NB4 (cell line): Measurements from ENCODE around the gene FRYL.

Experiments used
- DNase-seq: peaks from one replicate; pipeline ENCODE4 v3.0.0; 2010; ENCODE audit warnings: low read depth
- H3K4me3 ChIP-seq: one replicate; pipeline ENCODE4 v1.5.1; 2011; ENCODE audit warnings: mild to moderate bottlenecking, low read depth, low read length, moderate library complexity
- MYC ChIP-seq: IDR thresholded peaks from 2 replicates; pipeline ENCODE4 v1.6.1; 2011; ENCODE audit warnings: low read depth, low read length
- POLR2A ChIP-seq: IDR thresholded peaks from 2 replicates; pipeline ENCODE4 v1.6.1; 2011; ENCODE audit warnings: mild to moderate bottlenecking; ENCODE audit not compliant: insufficient read length; ENCODE audit errors: extremely low read depth
- TF ChIP-seq, protein P1 (sequence below): IDR thresholded peaks from one replicate; pipeline ENCODE4 v1.5.1; 2012; ENCODE audit warnings: low read depth, low read length
- TF ChIP-seq, protein P2 (sequence below): IDR thresholded peaks from 2 replicates; pipeline ENCODE4 v1.6.1; 2011; ENCODE audit warnings: low read depth, low read length

FRYL gene

DNA sequence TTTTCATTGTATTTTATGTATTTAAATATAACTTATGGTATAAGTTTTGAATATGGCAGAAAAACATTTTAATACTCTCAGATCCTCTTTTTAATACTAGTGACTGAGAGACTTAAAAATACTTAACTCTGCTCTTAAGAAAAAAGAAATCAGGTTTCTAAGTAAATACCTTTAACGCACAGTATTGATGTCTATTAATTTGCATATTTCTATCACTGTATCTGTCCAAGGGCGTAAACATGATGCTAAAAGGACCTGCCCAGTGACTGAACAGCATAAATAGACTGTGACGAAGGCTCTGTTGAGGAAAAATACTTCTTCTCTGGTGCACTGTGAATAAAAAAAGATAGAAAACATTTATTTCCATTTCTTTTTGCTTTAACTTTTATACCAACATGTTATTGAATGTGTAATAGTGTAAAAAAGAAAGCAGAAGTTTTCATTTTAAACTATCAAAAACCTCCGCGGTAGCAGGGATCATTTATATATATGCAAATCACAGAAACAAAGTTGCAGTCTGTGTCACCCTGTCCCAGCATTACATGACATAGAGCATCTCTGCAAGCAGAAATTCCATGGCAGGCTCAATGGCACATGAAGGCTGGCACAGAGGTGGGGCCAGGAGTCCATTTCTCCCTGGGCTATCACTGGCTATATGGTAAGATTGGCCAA lies 214.6 kb downstream of the FRYL start:
- no peak overlapping the region for H3K4me3 ChIP-seq
- no peak for DNase-seq
- TF ChIP-seq, protein P1, sequence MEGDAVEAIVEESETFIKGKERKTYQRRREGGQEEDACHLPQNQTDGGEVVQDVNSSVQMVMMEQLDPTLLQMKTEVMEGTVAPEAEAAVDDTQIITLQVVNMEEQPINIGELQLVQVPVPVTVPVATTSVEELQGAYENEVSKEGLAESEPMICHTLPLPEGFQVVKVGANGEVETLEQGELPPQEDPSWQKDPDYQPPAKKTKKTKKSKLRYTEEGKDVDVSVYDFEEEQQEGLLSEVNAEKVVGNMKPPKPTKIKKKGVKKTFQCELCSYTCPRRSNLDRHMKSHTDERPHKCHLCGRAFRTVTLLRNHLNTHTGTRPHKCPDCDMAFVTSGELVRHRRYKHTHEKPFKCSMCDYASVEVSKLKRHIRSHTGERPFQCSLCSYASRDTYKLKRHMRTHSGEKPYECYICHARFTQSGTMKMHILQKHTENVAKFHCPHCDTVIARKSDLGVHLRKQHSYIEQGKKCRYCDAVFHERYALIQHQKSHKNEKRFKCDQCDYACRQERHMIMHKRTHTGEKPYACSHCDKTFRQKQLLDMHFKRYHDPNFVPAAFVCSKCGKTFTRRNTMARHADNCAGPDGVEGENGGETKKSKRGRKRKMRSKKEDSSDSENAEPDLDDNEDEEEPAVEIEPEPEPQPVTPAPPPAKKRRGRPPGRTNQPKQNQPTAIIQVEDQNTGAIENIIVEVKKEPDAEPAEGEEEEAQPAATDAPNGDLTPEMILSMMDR, result no peak
- TF ChIP-seq, protein P2, sequence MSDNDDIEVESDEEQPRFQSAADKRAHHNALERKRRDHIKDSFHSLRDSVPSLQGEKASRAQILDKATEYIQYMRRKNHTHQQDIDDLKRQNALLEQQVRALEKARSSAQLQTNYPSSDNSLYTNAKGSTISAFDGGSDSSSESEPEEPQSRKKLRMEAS, result no peak
- TF ChIP-seq MYC, result no peak

DNA sequence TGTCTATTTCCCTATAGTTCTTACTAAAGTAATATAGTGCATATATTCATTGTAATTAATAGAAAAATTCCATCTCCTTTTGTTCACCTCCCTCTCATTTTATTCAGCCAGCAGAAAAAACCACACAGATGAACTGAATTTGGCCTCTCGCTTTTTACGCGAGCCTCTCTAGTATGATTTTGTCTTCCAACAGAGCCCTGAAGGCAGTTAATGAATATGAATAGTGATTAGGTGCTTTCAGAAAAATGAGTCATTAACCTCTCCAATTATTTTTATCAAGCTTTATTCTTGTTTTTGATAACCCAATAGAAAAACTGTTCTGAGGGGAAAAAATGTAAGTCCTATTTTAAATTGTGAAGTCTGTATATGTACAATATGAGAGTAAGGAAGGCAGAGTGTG lies 215.9 kb downstream of the FRYL start:
- H3K4me3 ChIP-seq, result no peak overlapping the region

DNA sequence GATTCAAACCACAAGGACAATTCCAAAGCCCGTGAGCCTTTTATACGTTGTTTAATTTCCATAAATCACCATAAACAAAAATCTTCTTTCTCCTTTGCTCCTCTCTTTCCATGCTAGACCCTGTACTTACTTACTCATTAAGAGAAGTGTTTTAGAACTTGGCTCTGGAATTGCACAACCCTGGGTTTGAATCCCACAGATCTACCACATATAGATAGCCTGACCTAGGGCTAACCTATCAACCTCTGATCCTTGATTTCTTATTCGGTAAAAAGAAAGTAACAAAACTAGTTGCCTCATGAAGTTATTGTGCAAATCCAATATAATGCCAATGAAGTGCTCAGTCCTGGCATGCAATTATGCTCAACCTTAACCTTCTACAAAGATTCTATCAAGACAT lies 221.3 kb downstream of the FRYL start:
- DNase-seq, result peak; percentile 14
- TF ChIP-seq, protein P1, result no peak
- TF ChIP-seq MYC (no peak), POLR2A (no peak)
- TF ChIP-seq, protein P2, result no peak
- H3K4me3 ChIP-seq, result no peak overlapping the region

More for the DNA sequence above, 215.9 kb downstream of the FRYL start:
- no peak for DNase-seq
- TF ChIP-seq MYC, result no peak
- TF ChIP-seq, protein P1, result no peak
- TF ChIP-seq POLR2A, result no peak
- TF ChIP-seq, protein P2, result no peak

DNA sequence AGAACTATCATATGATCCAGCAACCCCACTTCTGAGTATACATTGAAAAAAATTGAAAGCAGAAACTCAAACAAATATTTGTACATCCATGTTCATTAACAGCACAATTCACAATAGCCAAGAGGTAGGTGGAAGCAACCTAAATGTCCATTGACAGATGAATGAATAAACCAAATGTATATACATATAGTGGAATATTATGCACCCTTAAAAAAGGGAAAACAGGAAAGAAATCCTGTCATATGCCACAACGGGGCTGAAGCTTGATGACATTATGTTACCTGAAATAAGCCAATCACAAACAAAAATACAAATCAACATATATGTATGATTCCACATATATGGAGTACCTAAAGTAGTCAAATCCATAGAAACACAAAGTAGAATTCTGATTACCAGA lies 222.1 kb downstream of the FRYL start:
- no peak for DNase-seq
- no peak overlapping the region for H3K4me3 ChIP-seq
- TF ChIP-seq POLR2A, result no peak
- TF ChIP-seq, protein P1, result no peak
- TF ChIP-seq, protein P2, result no peak
- no peak for TF ChIP-seq MYC

DNA sequence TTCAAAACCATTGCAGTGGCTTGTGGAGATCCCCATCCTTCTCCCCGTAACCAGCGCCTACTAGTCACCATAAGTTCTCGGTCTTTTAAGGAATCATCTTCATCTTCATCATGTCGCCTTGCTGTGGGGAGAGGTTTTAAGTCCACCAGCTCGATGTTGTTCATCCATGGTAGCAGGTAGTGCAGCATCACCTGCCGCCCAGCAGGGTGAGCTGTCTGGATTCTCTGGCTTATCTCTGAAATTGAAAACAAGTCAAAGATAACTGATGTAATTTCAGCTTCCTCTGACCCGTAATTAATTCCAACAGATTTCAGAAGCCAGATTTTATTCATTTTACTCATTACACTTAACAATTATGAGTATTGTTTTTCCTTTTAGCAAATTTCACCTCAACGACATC lies 222.6 kb downstream of the FRYL start:
- TF ChIP-seq, protein P2, result no peak
- TF ChIP-seq, protein P1, result peak; percentile 24
- peak; percentile 25 for DNase-seq
- no peak overlapping the region for H3K4me3 ChIP-seq
